K562 (cell line): ENCODE results near the gene OXTR.

Experiments used
- ATF1 ChIP-seq, 2 experiments: fragments of 450-650 bp in 1 of 2; IDR thresholded peaks; 2 replicates each; pipeline ENCODE4 v1.6.1; 2016; ENCODE audit warnings: missing compliant biosample characterization in 1 of 2, missing genetic modification characterization in 1 of 2
- EZH2 ChIP-seq: IDR thresholded peaks from 2 replicates; pipeline ENCODE4 v1.6.1; 2012; ENCODE audit warnings: low read depth, mild to moderate bottlenecking, inconsistent platforms, low read length, borderline replicate concordance
- POLR2A ChIP-seq: fragments of 450-650 bp; conservative IDR thresholded peaks from 2 replicates; pipeline ENCODE4 v1.6.1; 2016
- POLR2AphosphoS2 ChIP-seq: IDR thresholded peaks from 2 replicates; pipeline ENCODE4 v1.6.1; 2012; ENCODE audit warnings: low read length, improper control_type of control experiment

GRCh38 chr3:8709287-8709686 is 60.1 kb downstream of the OXTR start:
- TF ChIP-seq POLR2AphosphoS2 = no peak
- no peak for TF ChIP-seq EZH2
- no peak for TF ChIP-seq POLR2A
- TF ChIP-seq ATF1 (CRISPR knock-in tag; IDR thresholded peaks at IDR 0.05) = no peak
- TF ChIP-seq ATF1 (tag; IDR thresholded peaks at IDR 0.05) = no peak
